GM23248 (cell line): ENCODE data around the gene RIMS1.

Experiments
- EZH2 ChIP-seq: fragments of 200-600 bp; sonication (generic); IDR thresholded peaks from 2 replicates; pipeline ENCODE4 v1.6.1; 2018; ENCODE audit warnings: antibody characterized with exemption, mild to moderate bottlenecking; ENCODE audit not compliant: insufficient read depth, poor library complexity, severe bottlenecking
- EZH2phosphoT487 ChIP-seq: fragments of 200-600 bp; sonication (generic); IDR thresholded peaks from 2 replicates; pipeline ENCODE4 v1.6.1; 2018; ENCODE audit warnings: antibody characterized with exemption, moderate library complexity, mild to moderate bottlenecking, low read depth; ENCODE audit not compliant: insufficient read depth

GRCh38 chr6:72316675-72317380 lies 430.5 kb downstream of the RIMS1 start:
- no peak for TF ChIP-seq EZH2
- no peak for TF ChIP-seq EZH2phosphoT487
